Skin of body (tissue), 2 donors: ENCODE measurements around the gene SLC15A5. TPM values are rescaled to one million over a fixed set of nuclear protein-coding genes. Genes with fewer than 3 reads are reported as not detected.

Source experiments
- DNase-seq: peaks from one replicate; lab custom pipeline; 2025; lab: John Stamatoyannopoulos, UW
- total RNA-seq: library from RNA; depleted of rRNA; stranded (reverse); fragments of >200 nt; gene quantifications from one replicate; pipeline ENCODE4 v1.2.3, GENCODE V29; 2014

SLC15A5 gene
- total RNA-seq, 1 donor from 2014 or later, result not detected

DNA sequence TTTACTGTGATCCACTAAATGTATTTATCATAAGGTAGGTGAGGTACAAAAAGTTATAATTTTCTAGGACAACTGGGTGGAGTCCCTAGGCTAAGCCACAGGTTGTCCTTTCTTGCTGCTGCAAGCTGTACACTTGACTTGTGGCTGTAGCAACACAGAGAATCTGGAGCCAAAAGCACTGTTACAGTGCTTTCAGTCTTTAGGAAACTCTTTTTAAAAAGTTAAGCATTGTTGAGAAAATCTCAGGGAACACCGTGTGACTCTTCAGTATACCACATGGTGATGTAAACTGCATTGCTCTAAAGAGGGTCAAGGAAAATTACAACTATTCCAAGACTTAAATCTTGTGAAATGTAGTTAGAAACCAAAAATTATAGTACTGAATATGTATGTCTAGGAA is 11.4 kb downstream of the SLC15A5 start:
- DNase-seq, result no peak

GRCh38 chr12:16261944-16262475 is 15.5 kb downstream of the SLC15A5 start:
- no peak for DNase-seq

DNA sequence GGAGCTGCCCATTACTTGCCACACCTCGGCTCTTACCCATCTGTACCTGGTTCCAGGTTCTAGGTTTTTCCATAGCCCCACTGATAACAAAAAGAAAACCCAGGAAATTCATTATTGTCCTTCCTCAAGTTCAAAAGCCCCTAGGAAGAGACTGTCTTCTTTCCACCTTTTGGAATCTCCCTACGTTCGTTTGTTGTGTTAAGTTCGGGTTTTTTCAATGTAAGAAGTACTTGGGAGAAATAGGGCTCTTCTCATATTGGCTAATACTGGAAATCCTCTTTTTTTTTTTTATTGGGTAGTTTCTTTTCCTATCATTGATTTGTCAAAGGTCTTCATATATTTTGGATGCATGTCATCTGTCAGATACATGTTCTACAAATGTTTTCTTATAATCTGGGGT is 17.3 kb downstream of the SLC15A5 start:
- no peak for DNase-seq

- no peak for DNase-seq
Measured at GRCh38 chr12:16258963-16259362, 18.5 kb downstream of the SLC15A5 start.

DNA sequence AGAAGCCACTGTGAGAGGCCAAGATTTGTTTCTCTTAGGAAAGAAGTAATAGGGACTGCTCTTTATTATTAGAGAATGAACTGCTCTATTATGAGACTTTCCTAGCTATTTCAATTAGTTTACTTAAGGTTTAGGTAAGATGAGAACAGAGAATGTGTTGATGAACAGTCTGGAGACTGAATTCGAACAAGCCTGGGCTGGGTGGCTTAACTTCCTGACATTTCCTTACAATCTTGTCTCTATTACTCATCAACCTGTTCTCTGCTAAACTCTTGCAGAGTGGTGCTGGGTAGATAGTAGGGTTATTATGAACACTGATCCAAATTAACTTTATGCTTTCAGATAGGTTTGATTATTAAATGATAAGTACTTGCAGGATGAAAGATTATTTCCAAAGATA is 31.2 kb downstream of the SLC15A5 start:
- no peak for DNase-seq

DNA sequence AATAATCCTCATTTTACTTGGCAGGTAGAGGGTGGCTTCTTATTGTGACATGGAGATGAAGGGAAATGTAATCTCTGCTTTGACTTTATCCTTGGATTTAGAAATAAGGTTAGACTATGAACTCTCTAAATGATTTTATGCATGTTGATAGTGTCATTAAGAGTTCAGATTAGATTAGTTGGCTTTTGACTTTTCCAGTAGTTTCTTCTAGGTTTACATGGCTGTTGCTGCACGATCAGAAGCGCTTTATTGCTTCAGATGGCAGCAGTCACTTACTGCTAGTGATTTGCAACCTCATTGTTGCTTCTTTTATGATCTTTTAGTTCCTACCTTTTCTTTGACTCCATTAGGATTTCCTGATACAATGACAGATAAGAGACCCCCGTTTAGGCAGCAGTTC is 32.3 kb downstream of the SLC15A5 start:
- DNase-seq, result no peak

GRCh38 chr12:16243487-16244412 is 33.7 kb downstream of the SLC15A5 start:
- DNase-seq, result no peak

- no peak for DNase-seq
Measured at GRCh38 chr12:16241346-16241745, 36.1 kb downstream of the SLC15A5 start.

- DNase-seq, result no peak
Measured at GRCh38 chr12:16238661-16239060, 38.8 kb downstream of the SLC15A5 start.

DNA sequence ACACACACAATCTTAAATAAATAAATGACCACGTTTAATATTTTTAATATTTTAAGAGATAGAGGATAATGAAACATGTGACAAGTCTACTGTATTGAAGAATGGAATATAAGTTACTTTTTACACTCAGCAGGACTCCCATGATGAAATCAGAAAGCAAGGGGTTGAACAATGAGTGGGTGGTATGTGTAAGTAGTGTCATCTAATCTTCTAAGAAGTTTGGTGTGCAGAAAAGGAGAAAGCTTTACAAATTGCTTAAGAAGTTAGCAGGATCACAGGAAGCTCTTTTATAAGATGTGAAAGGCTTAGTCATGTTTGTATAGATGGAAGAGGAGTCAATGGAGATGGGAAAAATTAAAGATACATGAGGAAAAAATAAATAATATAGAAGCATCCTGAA is 47.8 kb downstream of the SLC15A5 start:
- no peak for DNase-seq

DNA sequence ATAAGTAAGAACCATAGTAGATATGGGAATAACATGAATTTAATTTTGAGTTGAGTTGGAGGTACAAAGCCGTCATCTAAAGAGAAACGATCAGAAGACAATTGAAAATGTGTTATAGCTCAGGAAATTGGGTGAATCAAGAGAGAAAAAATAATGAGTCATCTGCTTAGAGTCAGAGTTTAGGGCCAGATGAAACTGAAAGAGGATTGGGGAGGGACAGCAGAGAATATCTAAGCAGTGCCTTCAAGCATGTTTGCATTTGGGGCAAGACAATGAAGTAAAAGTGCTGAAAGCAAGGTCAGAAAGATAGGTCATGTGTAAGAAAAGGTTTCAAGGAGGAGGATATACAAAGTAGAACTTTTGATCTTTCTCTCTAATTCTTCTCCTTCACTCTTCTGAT is 49.4 kb downstream of the SLC15A5 start:
- DNase-seq, result no peak

GRCh38 chr12:16225692-16226091 is 51.8 kb downstream of the SLC15A5 start:
- DNase-seq, result no peak

DNA sequence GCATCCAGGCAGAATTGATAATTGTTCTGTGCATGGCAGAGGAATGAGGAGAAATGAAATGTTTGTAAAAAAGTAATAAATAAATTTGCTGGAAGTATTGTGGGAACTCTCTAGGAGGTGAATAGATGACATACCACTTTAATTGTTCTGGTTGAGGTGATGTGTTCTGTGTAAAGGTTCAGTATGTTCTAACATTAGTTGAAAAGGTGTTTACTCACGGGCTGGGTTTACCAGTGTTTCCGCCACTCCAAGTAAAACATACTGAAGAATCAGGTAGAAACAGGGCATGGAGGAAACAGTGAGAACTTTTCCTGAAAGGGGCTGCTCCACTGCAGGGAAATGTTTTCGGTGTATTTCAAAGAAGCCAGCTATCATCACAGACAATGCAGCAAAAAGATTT is 53.3 kb downstream of the SLC15A5 start:
- DNase-seq, result no peak

DNA sequence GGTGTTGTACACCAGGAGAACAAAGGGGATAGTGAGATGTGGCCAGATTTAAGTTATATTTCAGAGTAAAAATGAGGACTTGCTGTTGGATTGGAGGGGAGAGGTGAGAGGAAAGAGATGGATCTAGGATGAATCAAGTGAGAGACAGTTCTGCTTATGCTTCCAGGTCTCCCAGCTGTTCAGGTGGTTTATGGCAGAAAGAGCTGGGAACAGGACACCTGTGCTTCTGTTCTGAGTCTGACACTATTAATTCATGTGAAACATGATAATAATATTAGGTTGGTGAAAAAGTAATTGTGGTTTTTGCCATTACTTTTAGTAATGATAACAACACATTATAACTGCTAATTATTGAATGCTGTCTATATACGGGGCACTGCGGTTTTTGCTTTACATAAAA is 55.7 kb downstream of the SLC15A5 start:
- DNase-seq, result no peak

- no peak for DNase-seq
Measured at GRCh38 chr12:16220120-16220519, 57.4 kb downstream of the SLC15A5 start.

GRCh38 chr12:16218934-16219751 is 58.3 kb downstream of the SLC15A5 start:
- no peak for DNase-seq

GRCh38 chr12:16218234-16218633 is 59.3 kb downstream of the SLC15A5 start:
- DNase-seq, result no peak

DNA sequence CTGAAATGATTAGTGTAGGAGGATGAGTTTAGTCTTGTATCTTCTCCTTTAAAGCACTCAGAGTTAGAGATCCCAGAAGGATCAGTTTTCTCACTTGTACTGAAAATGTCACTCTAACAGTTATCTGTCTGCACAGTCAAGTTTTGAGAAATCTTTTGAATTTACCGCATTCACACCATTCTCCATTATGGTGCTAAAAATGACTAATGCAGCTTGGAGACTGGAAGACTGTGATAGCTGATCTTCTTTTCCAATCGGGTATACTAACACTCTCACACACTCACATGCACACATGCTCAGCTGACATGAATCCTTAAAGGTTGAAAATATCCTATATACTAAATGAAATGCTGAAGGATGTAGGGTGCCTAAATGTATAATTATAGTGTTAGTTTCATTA is 65.8 kb downstream of the SLC15A5 start:
- DNase-seq, result no peak

DNA sequence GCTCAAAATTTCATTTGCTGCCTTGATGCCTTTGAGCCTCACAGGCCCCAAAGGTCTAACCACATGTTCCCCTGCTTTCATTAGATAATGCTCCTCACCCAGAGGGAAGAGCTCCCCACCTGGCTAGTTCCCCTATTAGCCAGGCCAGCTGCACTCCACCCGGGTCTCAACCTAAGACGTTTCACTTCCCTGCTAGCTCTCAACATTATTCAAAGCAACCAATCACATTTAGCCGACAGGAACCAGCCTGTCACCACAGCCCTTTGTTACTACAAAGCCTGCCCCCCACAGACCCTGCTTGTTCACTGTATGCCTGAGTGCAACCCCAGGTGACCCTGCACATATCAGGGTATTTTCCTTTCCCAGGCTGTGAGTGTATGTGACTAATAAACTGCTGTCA is 78.6 kb downstream of the SLC15A5 start:
- DNase-seq, result no peak

- DNase-seq, result no peak
Measured at GRCh38 chr12:16197600-16197999, 79.9 kb downstream of the SLC15A5 start.

GRCh38 chr12:16189849-16190248 is 87.6 kb downstream of the SLC15A5 start:
- DNase-seq, result no peak

DNA sequence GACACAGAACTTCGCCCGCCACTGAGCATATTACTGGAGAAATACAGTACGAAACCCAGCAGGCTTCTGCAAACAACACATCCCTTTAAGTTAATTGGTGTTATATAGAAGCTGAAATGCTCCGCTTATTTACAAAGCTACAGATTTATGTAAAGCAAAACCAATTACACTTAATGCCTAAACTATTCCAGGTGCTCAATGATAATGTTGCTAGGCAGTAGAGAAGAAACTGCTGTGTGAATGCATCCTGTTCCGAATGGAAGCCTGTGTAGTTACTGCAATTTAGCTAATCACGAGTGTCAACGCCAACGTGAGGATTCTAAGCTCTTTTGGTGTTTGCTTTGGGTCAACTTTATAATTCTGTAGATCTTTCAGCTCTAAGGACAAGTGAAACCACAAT is 89.8 kb downstream of the SLC15A5 start:
- no peak for DNase-seq
